OCI-M1 (cell line): ENCODE data around the gene ABCA3.
A peak's percentile ranks its signal among the peaks of the same experiment; 100 is the strongest.
"Not testable (repeated sequence)": the region's sequence is repeated elsewhere in the genome, so short reads cannot be mapped to it uniquely, and the experiment has no call there.

Experiments
- DNase-seq: peaks from one replicate; lab custom pipeline; 2025; lab: John Stamatoyannopoulos, UW

The ABCA3 gene

DNA sequence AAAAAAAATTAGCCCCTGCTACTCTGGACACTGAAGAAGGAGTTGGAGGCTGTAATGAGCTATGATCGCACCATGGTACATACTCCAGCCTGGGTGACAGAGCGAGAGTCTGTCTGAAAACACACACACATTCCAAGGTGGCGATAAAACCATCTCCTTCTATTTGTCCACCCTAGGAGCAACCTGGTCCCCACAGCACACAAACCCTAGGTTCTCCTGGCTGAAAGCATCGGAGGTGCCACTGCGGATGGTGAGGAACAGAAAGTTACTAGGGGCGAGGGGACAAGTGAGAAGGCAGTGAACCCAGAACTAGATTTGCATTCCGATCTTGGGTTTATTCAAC, 87.8 kb downstream of the ABCA3 start:
- no peak for DNase-seq

DNA sequence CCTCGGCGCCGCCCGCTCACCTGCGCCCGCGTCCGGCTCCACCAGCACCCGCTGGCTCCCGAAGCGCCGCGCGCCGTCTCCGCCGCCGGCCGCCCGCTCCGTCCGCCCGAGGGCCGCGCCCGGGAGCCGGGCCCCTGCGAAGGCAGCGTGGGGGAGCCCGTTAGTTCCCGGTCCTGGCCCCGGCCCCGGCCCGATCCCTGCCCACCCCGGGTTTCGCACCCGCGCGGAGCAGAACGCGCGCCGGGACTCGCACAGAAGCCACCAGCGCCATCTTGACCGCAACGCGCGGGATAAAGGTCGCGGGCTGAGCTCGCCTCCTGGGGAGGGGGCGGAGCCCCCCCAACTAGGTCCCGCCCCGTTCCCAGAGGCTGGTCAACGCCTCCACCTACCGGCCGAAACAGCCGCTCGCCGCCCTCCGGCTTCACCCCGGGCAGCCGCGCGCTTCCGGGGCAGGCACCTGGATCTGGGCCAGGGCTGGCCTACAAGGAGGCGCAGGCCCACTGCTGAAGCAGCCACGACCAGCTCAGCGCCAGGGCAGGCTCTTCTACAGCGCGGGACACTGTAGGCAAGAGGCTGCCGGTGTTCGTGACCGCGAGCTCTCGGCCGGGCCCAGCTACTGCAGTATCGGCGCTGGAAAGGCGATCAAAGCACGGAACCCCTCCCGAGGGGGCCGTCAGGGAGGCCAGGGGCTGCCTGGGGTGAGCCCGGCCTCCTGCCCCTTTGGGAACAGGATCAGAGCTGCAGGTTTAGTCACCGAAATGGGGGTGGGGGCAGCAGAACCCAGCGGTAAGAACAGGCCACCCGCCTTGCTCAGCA, 89.0 kb downstream of the ABCA3 start, which contains the start of gene ECI1:
Gene ECI1, minus strand, starts transcription at position 292 of the 816 bp plus-strand sequence. Its CDS starts 21 bp downstream, at position 271.
- DNase-seq = peak; percentile 98

DNA sequence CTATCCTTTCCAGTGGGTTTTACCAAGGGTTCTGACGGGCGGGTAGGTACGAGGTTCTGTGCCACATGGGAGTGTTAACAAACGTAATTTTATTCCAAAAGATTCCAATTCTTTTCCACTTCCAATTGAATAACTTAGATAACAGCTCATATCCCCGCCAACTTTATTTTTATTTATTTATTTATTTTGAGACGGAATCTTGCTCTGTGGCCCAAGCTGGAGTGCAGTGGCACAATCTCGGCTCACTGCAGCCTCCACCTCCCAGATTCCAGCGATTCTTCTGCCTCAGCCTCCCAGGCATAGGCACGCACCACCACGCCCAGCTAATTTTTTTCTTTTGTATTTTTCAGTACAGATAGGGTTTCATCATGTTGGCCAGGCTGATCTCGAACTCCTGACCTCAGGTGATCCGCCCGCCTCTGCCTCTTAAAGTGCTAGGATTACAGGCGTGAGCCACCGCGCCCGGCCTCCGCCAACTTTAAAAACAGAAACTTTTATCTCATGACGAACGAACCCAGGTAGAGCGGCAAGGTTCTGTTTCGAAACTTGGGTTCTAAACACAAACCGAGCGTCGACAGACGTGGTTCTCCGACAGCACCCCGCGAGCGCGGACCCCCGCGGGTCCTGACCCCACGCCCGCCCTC, 89.8 kb downstream of the ABCA3 start:
- peak; percentile 69 for DNase-seq

DNA sequence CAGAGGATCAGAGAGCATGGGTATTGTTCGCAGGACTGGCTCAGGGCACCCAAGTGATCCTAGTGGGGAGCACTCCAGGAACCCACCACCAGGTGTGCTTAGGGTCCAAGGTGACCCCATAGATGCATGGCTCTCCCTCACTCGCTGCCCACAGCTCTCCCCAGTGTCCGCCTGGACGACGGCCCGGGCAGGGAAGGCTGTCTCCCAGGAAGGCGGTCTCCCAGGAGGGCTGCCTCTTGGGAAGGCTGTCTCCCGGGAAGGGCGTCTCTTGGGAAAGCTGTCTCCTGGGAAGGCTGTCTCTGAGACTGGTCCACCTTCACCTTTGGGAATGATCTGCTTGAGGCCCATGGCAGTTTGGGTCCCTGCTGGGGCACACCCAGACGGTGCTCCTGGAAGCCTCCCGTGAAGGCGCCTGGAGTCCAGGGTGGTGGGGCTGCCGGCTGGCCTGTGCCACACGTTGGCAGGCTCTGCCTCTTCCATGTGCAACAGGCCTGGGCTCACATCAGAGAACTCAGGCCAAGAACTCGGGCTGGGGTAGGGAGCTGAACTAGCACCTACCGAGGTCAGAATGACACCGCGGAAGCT, 94.1 kb downstream of the ABCA3 start:
- no peak for DNase-seq

DNA sequence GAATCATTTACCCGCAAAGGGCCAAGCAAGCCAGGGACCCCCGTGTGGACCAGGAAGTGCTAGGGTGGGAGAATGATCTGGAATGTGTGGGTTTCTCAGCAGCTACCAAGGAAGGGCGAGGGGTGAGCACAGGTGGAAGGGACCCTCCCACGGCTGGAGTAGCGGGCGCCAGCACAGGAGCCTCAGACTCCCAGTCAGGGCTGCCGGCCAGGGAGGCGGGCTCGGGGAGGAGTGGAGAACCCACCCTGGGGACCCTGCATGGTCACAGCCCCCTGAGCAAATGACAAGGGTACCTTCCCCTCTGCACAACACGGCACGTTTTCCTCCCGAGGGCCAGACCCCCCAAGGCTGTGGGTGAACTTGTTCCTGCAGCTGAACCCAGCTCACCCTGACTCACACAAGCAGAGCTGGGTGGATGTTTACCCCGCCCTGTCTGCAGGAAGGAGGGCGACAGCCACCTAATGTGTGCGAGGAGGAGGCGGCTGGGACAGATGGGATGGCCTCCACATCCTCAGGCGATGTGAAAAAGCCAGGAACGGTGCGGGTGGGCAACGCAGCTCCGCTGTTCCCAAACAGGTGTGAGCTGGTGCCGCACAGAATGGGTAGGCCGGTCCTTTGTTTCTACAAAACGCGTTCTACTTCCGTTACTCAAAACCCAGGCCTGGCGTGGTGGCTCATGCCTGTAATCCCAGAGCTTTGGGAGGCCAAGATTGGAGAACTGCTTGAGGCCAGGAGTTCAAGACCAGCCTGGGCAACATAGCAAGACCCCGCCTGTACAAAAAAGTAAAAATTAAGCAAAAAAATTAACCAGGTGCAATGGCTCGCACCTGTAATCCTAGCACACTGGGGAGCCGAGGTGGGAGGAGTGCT, 95.4 kb downstream of the ABCA3 start:
- no peak for DNase-seq

DNA sequence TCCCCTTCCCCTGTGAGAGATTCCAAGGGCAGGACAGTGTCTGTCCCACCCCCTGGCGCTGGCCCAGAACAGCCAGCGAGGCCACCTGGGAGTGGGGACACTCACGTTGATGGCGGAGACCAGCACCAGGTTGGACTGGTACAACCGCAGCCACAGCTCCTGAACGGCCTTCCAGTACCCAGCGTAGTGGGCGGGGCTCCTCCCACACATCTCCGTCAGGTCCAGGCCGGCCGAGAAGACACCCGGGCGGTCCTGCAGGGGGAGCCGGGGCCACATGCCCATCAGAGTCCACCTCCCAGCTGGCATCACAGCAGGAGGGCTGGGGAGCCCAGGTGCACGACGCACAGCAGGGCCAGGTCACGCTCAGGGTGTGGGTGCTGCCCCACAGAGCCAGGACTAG, 96.2 kb downstream of the ABCA3 start:
- DNase-seq = no peak

DNA sequence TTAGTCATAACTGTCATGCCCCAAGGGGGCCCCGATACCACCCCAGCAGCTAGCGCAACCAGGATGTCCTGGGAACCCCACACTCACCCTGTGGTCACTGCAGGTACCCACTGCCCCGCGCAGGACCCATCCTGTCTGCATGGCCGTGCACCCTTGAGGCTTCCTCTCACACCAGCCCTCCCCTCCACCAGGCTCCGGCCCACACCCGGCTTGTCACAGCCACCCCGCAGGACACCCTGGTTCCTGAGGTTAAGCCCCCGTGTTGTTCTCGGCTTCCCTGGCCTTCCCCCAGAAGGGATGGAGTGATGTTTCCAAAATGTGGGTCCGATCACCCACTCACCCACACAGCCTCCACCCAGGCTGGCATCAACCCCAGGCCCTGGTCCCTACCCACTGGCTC, 96.7 kb downstream of the ABCA3 start:
- DNase-seq = no peak

DNA sequence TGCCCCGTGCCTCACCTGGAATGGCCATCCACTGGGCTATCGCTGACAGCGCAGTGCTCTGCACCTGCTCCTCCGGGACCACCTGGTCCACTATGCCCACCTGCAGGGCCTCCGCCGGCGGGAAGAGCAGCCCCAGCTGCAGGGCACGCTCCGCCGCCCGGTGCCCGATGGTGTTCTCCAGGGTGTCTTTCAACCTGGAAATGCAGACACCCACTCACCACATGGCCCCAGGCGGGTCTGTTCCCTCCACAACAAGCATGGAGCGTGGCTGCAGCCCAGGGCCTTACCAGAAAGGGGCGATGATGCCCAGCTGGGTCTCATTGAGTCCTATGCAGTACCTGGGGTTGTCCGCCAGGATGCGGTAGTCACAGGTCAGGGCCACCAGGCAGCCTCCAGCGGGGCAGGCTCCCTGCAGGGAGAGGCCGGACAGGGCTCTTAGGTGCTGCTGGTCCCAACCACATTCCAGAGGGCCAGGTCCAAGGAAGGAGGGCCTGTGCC, 97.4 kb downstream of the ABCA3 start:
- no peak for DNase-seq

DNA sequence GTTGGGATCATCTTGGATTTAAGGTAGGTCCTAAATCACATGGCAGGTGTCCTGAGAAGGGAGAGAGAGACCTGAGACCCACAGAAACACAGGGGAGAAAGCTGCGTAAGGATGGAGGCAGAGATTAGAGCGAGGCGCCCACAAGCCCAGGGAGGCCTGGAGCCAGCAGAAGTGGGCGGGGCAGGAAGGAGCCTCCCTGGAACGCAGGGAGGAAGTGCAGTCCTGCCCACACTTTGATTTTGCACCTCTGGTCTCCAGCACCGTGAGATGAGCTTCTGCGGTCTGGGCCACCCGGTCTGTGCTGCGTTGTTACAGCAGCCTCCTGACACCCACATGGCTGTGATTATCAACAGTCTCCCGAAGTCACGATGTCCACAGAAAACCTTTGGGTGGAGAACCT, 97.9 kb downstream of the ABCA3 start:
- no peak for DNase-seq

DNA sequence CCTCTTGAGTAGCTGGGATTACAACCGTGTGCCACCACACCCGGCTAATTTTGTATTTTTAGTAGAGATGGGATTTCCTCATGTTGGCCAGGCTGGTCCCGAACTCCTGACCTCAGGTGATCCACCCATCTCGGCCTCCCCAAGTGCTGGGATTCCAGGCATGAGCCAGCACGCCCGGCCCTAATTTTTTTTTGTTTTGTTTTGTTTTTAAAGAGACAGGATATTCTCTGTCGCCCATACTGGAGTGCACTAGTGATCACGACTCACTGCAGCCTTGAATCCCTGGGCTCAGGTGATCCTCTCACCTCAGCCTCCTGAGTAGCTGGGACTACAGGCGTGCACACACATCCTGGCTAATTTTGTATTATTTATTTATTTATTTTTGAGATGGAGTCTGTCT, 100.2 kb downstream of the ABCA3 start:
- DNase-seq = not testable (repeated sequence)

DNA sequence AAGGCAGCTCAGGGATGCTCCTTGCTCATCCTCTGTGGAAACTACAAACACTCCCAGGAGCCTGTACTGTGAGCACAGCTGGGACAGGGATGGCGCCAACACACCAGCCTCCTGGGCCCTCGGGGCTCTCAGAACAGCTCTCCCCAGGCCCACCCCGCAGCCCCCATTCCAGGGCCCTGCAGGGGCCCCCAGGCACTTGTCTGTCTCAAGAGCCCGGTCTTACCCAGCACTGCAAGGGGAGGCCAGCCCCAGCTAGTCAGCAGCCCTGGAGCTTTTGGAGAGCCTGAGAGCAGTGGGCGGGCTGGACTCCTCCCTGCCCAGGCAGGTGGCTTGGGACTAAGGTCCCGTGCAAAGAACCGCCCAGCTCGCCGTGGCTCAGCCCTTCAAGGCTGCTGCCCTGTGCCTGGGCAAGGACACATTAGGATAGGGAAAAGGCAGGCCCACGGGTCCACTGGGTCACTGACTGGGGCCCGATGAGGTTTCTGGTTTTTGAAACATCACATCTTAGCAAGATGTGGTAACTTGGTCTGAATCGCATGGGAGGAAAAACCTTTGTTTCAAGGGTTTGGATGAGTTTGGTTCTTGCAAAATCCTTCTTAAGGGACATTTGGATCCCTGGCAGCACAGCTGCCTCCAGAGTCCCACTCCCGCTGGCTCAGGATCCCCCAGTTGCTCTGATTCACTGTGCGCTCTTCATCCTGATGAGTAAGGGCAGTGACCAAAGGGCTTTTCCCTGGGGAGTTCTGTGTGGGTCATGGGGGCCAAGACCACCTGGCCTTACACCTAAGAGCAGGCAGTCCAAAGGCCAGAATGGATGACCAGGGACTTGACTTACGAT, 101.5 kb downstream of the ABCA3 start:
- no peak for DNase-seq

DNA sequence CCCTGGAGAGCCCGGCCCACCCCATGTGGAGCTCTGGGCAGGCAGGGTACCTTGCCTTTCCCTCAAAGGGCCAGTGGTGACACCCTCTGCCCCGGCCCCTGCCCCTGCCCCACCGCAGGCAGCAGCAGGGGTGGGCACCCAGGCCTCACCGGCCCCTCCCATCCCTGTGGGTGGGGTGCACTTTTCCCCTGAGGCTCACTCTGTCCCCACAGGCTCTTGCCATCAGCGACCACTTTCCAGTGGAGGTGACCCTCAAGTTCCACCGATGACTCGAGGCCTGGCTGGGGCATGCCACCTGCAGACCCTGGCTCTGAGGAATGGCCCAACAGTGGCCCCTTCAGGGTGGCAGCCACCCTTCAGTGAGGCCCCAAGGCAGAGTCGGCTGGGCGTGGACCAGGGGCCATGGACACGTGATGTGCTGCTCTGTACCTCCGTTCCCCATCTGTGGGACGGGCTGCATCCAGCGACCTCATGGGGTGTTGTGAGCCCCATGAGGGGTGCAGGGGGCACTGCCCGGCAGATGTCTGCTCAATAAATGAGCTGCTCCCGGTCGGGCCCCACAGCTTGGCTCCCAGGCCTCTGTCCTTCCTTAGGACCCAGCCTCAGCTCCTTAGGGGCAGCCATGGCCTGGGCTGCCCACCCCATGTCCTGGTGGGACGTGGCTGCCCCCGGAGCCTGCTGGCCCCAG, 102.2 kb downstream of the ABCA3 start:
- DNase-seq = no peak

DNA sequence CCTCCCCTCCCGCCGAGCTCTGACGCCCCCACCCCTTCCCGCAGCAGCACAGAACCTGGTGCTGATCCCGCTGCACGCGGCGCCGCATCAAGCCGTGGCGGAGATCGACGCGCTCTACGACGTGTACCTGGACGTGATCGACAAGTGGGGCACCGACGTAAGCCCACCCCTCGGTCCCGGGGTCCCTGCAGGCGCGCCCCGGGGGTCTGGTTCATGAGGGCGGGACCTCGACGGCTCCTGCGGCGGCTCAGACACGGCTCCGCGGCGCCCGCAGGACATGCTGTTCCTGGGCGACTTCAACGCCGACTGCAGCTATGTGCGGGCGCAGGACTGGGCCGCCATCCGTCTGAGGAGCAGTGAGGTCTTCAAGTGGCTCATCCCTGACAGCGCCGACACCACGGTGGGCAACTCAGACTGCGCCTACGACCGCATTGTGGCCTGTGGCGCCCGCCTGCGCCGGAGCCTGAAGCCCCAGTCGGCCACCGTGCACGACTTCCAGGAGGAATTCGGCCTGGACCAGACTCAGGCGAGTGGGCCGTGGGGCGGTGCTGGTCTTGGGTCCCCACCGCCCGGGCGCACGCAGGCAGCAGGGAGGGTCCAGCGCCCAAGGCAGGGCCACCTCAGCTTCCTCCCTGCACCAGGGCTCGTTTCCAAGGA, 102.9 kb downstream of the ABCA3 start:
- no peak for DNase-seq

DNA sequence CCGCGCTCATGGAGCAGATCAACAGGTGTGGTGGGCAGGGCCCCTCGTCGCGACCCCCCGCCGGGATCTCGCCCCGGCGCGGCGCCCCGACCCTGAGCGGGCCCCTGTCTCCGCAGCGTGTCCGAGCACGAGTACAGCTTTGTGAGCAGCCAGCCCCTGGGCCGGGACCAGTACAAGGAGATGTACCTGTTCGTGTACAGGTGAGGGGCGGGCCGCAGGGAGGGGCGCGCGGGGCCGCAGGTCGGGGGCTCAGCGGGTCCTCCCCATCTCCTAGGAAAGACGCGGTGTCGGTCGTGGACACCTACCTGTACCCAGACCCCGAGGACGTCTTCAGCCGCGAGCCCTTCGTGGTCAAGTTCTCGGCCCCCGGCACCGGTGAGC, 103.4 kb downstream of the ABCA3 start:
- DNase-seq = no peak

DNA sequence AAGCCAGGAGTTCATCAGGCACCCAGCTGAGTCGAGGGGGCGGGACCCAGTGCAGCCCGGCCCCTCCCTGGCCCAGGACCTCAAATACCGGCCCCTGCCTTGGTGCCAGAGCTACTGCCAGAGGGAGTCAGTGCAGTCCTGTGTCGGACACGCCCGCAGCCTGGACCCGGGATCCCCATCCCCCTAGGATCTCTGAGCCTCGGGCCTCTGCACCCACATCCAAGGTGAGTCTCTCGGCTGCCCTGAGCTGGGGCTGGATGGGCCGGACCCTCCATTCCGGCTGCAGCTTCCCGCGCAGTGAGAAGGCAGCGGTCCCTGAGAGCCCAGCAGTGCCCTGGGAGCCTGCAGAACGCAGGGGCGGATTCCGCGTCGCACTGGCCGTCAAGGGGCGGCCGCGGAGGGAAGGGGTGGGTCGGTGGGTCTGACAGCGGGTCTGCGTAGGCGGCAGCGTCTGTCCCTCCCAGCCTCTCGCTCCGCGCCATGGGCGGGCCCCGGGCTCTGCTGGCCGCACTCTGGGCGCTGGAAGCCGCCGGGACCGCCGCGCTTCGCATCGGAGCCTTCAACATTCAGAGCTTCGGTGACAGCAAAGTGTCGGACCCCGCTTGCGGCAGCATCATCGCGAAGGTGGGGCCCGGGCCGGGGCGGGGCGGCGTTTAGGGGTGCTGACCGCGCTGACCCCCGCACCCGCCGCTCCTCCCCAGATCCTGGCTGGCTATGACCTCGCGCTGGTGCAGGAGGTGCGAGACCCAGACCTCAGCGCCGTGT, 104.0 kb downstream of the ABCA3 start, which contains the start of gene DNASE1L2:
Gene DNASE1L2, plus strand, starts transcription at position 108 of the 765 bp plus-strand sequence. Its CDS starts 373 bp downstream, at position 481.
- no peak for DNase-seq

DNA sequence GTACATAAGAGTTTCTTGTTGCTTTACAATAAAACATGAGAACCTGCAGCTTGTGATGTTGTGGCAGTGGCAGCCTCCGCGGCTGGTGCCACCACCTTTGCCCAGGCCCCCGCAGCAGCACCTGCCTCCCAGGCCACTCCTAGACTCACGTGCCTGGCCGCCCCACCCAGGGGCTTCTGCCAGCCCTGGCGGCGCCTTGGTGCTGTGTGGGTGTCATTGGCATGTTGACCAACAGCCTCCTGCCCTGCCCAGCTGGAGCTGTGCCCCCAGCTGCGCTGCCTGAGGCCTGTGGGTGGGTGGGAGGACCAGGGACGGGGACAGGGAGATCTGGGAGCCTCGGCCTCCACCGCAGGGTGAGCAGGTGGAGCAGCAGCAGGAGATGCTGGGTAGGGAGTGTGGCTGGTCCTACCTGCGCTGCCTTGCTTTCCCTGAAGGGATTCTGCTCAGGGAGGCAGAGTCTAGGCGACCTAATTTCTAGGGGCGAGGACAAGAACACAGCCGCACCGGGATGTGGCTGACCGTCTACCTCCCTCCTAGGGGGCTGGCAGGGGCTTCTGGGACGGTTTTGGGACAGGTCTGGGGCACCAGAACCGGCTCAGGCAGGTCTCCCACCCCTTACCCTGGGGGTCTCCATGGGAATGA, 104.7 kb downstream of the ABCA3 start:
- DNase-seq = no peak

DNA sequence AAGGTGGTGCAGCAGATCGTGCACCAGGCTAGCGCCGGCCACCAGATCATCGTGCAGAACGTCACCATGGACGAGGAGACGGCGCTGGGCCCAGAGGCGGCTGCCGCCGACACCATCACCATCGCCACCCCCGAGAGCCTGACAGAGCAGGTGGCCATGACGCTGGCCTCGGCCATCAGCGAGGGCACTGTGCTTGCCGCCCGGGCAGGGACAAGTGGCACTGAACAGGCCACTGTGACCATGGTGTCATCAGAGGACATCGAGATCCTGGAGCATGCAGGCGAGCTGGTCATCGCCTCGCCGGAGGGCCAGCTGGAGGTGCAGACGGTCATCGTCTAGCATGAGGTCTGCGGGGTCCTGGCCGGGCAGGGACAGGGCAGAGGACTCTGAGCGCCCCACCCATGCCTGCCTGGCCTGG, 105.3 kb downstream of the ABCA3 start:
- no peak for DNase-seq

DNA sequence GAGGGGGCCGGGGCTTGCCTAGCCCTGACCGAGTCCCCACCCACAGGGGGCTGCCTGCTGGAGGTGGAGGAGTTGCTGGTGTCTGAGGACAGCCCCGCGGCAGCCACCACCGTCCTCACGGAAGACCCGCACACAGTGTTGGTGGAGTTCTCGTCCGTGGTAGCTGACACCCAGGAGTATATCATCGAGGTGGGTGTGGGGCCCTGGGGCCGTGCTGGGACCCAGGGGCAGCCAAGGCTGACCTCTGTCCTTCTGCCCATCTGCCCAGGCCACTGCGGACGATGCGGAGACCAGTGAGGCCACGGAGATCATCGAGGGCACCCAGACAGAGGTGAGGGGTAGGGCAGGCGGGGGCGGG, 105.7 kb downstream of the ABCA3 start:
- no peak for DNase-seq
